HEK293T (cell line): Measurements from ENCODE around the gene KRTAP9-1.
"Not testable (repeated sequence)": the region's sequence is repeated elsewhere in the genome, so short reads cannot be mapped to it uniquely, and the experiment has no call there.

Experiments used
- CTCF ChIA-PET: fragments of 350-600 bp; formaldehyde crosslinking; extraction: SDS; loops from one replicate; lab custom pipeline; 2021; ENCODE audit warnings: antibody characterized with exemption, inconsistent platforms; lab: Yijun Ruan, JAX
- POLR2A ChIA-PET: fragments of 350-600 bp; formaldehyde crosslinking; extraction: SDS; loops from one replicate; lab custom pipeline; 2020; ENCODE audit warnings: antibody characterized with exemption, inconsistent platforms; lab: Yijun Ruan, JAX
- DNase-seq: peaks from one replicate; pipeline ENCODE4 v3.0.0; 2012; ENCODE audit warnings: mixed read lengths; ENCODE audit errors: extremely low spot score
- ARNT ChIP-seq: fragments of 450-650 bp; IDR thresholded peaks from 2 replicates; pipeline ENCODE4 v1.6.1; 2017; ENCODE audit warnings: mild to moderate bottlenecking
- BHLHE40 ChIP-seq: fragments of 450-650 bp; IDR thresholded peaks from 2 replicates; pipeline ENCODE4 v1.6.1; 2016; ENCODE audit warnings: mild to moderate bottlenecking, moderate library complexity, borderline replicate concordance
- CTBP1 ChIP-seq: fragments of 450-650 bp; IDR thresholded peaks from 2 replicates; pipeline ENCODE4 v1.6.1; 2016; ENCODE audit warnings: borderline replicate concordance
- ELF4 ChIP-seq: fragments of 450-650 bp; IDR thresholded peaks from 2 replicates; pipeline ENCODE4 v1.6.1; 2017; ENCODE audit warnings: antibody characterized with exemption
- FOXA1 ChIP-seq: fragments of 450-650 bp; IDR thresholded peaks from 2 replicates; pipeline ENCODE4 v1.6.1; 2016; ENCODE audit warnings: mild to moderate bottlenecking
- FOXK2 ChIP-seq: fragments of 450-650 bp; IDR thresholded peaks from 2 replicates; pipeline ENCODE4 v1.6.1; 2016; ENCODE audit warnings: mild to moderate bottlenecking
- FOXM1 ChIP-seq: fragments of 450-650 bp; IDR thresholded peaks from 2 replicates; pipeline ENCODE4 v1.6.1; 2017; ENCODE audit warnings: mild to moderate bottlenecking, borderline replicate concordance
- HDGF ChIP-seq: fragments of 450-650 bp; IDR thresholded peaks from 2 replicates; pipeline ENCODE4 v1.6.1; 2017; ENCODE audit warnings: antibody characterized with exemption, borderline replicate concordance
- L3MBTL2 ChIP-seq: fragments of 450-650 bp; conservative IDR thresholded peaks from 2 replicates; pipeline ENCODE4 v1.6.1; 2016; ENCODE audit warnings: mild to moderate bottlenecking
- LEF1 ChIP-seq: fragments of 450-650 bp; IDR thresholded peaks from 2 replicates; pipeline ENCODE4 v1.6.1; 2017; ENCODE audit warnings: mild to moderate bottlenecking, borderline replicate concordance
- NFRKB ChIP-seq: fragments of 450-650 bp; IDR thresholded peaks from 2 replicates; pipeline ENCODE4 v1.6.1; 2016; ENCODE audit warnings: mild to moderate bottlenecking, moderate library complexity
- PKNOX1 ChIP-seq: fragments of 450-650 bp; IDR thresholded peaks from 2 replicates; pipeline ENCODE4 v1.6.1; 2016
- SP1 ChIP-seq: fragments of 450-650 bp; IDR thresholded peaks from 2 replicates; pipeline ENCODE4 v1.6.1; 2017
- SUZ12 ChIP-seq: fragments of 450-650 bp; IDR thresholded peaks from 2 replicates; pipeline ENCODE4 v1.6.1; 2016; ENCODE audit warnings: mild to moderate bottlenecking
- TARDBP ChIP-seq: fragments of 450-650 bp; IDR thresholded peaks from 2 replicates; pipeline ENCODE4 v1.6.1; 2016
- ZNF384 ChIP-seq: fragments of 450-650 bp; IDR thresholded peaks from 2 replicates; pipeline ENCODE4 v1.6.1; 2016

Gene KRTAP9-1

GRCh38 chr17:41149652-41149985 is 40.1 kb upstream of the KRTAP9-1 start, which contains the start of gene KRTAP4-5:
Gene KRTAP4-5 (minus strand): TSS chr17:41149825. CDS start chr17:41149767, 58 bp downstream.
- no peak for DNase-seq
- TF ChIP-seq L3MBTL2 (no peak), ZNF384 (no peak), HDGF (no peak), SP1 (no peak), TARDBP (no peak)
- CTCF ChIA-PET: no interaction called here
- POLR2A ChIA-PET: no interaction called here

- no peak for DNase-seq
- ChIA-PET POLR2A (no interaction called here), CTCF (no interaction called here)
- TF ChIP-seq NFRKB (no peak), ELF4 (no peak), L3MBTL2 (no peak), CTBP1 (no peak), FOXK2 (no peak), LEF1 (no peak), ZNF384 (no peak), SUZ12 (no peak), BHLHE40 (no peak), PKNOX1 (no peak), SP1 (no peak), FOXA1 (no peak), TARDBP (no peak), HDGF (no peak), FOXM1 (no peak), ARNT (no peak)
Measured at GRCh38 chr17:41150026-41150425, 39.7 kb upstream of the KRTAP9-1 start.

DNA sequence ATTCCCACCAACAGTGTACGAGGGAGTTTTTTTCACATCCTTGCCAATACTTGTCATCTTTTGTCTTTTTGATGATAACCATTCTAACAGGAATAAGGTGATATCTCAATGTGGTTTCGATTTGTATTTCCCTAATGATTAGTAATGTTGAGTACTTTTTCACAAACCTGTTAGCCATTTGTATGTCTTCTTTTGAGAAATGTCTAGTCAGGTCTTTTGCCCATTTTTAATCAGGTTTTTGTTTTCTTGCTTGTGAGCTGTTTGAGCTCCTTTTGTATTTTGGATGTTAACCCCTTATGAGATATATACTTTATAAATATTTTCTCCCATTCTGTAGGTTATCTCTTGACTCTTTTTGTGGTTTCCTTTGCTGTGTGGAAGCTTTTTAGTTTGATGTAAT is 38.2 kb upstream of the KRTAP9-1 start:
- ChIA-PET POLR2A (no interaction called here), CTCF (no interaction called here)
- DNase-seq: no peak
- TF ChIP-seq SP1: no peak
- TF ChIP-seq SUZ12: no peak
- TF ChIP-seq ARNT: no peak
- TF ChIP-seq ELF4: no peak
- TF ChIP-seq HDGF: no peak
- TF ChIP-seq FOXA1: no peak
- TF ChIP-seq FOXM1: no peak
- TF ChIP-seq BHLHE40: no peak
- TF ChIP-seq CTBP1: no peak
- no peak for TF ChIP-seq LEF1
- no peak for TF ChIP-seq FOXK2
- no peak for TF ChIP-seq ZNF384
- TF ChIP-seq TARDBP: no peak
- no peak for TF ChIP-seq PKNOX1
- TF ChIP-seq NFRKB: no peak
- no peak for TF ChIP-seq L3MBTL2

DNA sequence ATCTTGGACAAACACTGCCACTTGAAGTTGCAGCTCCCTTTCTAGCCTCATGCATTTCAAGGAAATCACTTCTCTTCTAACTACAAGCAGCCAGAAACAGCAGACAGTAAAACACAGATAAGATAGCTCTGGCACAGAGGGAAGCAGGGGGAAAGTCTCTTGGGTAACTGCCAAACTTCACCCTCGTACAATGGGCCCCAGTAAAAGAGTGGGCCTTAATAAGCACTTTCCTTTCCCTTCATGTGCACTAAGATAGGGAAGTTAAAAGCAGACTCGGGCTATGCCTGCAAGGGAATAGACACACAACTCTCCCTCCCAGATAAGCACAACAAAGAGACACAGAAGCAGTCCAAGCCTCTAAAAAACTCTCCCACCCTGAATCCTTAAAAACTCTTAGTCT is 35.8 kb upstream of the KRTAP9-1 start:
- CTCF ChIA-PET: interaction anchor here (0.6 kb wide), 1 partner anchor 294 kb away, joined by 3 read pairs; no protein-coding TSS in a partner anchor
- POLR2A ChIA-PET: no interaction called here
- TF ChIP-seq SP1 (no peak), NFRKB (no peak), SUZ12 (no peak), PKNOX1 (no peak), ELF4 (no peak), TARDBP (no peak), HDGF (no peak), LEF1 (no peak), CTBP1 (no peak), ARNT (no peak), ZNF384 (no peak), FOXM1 (no peak), FOXA1 (no peak), FOXK2 (no peak)
- DNase-seq: no peak

GRCh38 chr17:41160190-41160589 is 29.5 kb upstream of the KRTAP9-1 start:
- POLR2A ChIA-PET, DNase-seq, CTCF ChIA-PET: not testable (repeated sequence)

- POLR2A ChIA-PET: no interaction called here
- CTCF ChIA-PET: no interaction called here
Measured at GRCh38 chr17:41160648-41161047, 29.0 kb upstream of the KRTAP9-1 start, which contains the start of gene KRTAP4-4. Gene KRTAP4-4 (minus strand): TSS chr17:41160748. CDS start chr17:41160691, 57 bp downstream.

More at GRCh38 chr17:41160648-41161047, 29.0 kb upstream of the KRTAP9-1 start, which contains the start of gene KRTAP4-4:
- no peak for DNase-seq
- TF ChIP-seq ZNF384: no peak
- TF ChIP-seq NFRKB: no peak
- TF ChIP-seq FOXA1: no peak
- TF ChIP-seq TARDBP: no peak
- TF ChIP-seq PKNOX1: no peak
- no peak for TF ChIP-seq HDGF
- TF ChIP-seq SUZ12: no peak
- no peak for TF ChIP-seq FOXM1
- no peak for TF ChIP-seq BHLHE40
- TF ChIP-seq CTBP1: no peak
- TF ChIP-seq ARNT: no peak
- no peak for TF ChIP-seq L3MBTL2
- no peak for TF ChIP-seq SP1
- no peak for TF ChIP-seq FOXK2
- TF ChIP-seq LEF1: no peak
- TF ChIP-seq ELF4: no peak
